ENCODE results near the gene YJU2.

- TF ChIP-seq YY1 (IDR thresholded peaks at IDR 0.05; ENCODE audit: insufficient read depth, insufficient read length) (no peak), ZNF274 (IDR thresholded peaks at IDR 0.05; ENCODE audit: low read depth, low read length) (no peak)
These were observed 20.4 kb downstream of the YJU2 start for GRCh38 chr19:4267101-4267900.
